AG10803 (cell line): Measurements from ENCODE around the gene OVCH1.
A peak's percentile ranks its signal among the peaks of the same experiment; 100 is the strongest.

ENCODE experiments used
- DNase-seq: peaks from one replicate; pipeline ENCODE4 v3.0.0; 2010; ENCODE audit warnings: low read depth
- H3K4me3 ChIP-seq: 2 replicates; pipeline ENCODE4 v1.5.1; 2011; ENCODE audit warnings: mild to moderate bottlenecking, low read length, control low read depth
- CTCF ChIP-seq: conservative IDR thresholded peaks from 2 replicates; pipeline ENCODE4 v1.5.1; 2011; ENCODE audit warnings: mild to moderate bottlenecking, low read length, control low read depth, inconsistent platforms

Gene OVCH1

GRCh38 chr12:29518407-29518806, 20.9 kb upstream of the OVCH1 start:
- no peak overlapping the region for H3K4me3 ChIP-seq
- no peak for DNase-seq
- no peak for TF ChIP-seq CTCF

DNA sequence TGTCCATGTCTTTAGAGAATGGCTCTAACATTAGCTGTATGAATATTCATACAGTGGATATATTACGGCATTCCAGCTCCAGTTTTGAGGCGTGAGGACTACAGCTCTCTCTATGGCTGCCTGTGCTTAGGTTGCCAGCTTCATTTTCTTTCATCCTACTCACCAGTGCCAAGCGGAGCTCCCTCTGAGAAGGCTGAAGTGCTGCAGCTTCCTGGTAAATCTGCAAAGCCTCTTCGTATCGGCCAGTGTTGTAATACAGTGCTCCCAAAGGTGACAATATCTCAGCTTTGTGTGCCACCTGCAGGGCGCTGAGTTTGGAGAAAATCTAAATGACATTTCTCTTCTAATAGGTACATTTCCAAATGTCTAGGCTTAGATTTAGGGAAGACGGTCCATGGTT, 19.8 kb upstream of the OVCH1 start:
- no peak for TF ChIP-seq CTCF
- no peak overlapping the region for H3K4me3 ChIP-seq
- no peak for DNase-seq

- TF ChIP-seq CTCF, result no peak
- peak; percentile 5 for DNase-seq
These were observed 19.0 kb upstream of the OVCH1 start for GRCh38 chr12:29516431-29516875.

GRCh38 chr12:29510591-29511185, 13.2 kb upstream of the OVCH1 start:
- no peak for DNase-seq
- TF ChIP-seq CTCF, result no peak
- no peak overlapping the region for H3K4me3 ChIP-seq

More at GRCh38 chr12:29516431-29516875, 19.0 kb upstream of the OVCH1 start:
- no peak overlapping the region for H3K4me3 ChIP-seq

DNA sequence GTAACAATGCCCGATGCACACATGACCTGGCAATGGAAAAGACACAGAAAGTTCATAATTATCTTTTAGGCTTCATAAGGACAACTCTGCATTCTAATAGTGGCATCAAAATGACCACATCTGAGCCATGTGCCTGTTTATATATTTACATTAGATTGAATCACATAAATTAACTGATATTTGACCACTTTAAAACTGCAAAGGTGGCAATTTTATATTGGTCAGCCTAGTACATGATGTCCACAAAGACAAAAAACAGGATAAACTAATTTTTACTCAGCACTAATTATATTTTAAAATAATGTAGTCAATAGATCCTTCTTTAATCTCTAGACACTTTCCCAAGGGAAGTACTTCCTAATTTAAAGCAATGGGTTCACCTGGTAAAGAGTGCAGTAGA, 12.0 kb upstream of the OVCH1 start:
- no peak for TF ChIP-seq CTCF
- no peak for DNase-seq
- no peak overlapping the region for H3K4me3 ChIP-seq

DNA sequence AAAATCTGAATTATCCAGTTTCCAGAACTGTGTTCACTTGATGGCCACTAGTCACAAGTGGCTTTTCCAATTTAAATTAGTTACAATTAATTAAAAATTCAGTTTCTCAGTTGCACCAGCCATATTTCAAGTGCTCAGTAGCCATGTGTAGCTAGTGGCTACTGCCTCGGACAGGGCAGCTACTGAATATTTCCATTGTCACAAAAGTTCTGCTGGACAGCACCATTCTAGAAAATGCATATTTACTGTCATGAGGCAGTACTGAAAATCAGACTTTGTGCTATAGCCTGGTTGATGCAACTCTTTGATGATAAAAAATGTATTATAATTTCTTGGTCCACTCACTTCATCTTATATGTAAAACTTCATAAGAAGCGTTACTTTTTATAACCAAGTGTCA, 11.5 kb upstream of the OVCH1 start:
- DNase-seq, result no peak
- H3K4me3 ChIP-seq, result no peak overlapping the region
- TF ChIP-seq CTCF, result no peak

GRCh38 chr12:29505122-29505521, 7.6 kb upstream of the OVCH1 start:
- TF ChIP-seq CTCF, result no peak
- DNase-seq, result no peak
- H3K4me3 ChIP-seq, result no peak overlapping the region
